Stromal cell of bone marrow (primary cell): Measurements from ENCODE around the gene WWC2.

ENCODE experiments used
- DNase-seq: peaks from one replicate; pipeline ENCODE4 v3.0.0-alpha.2; 2012; ENCODE audit warnings: low read depth

Gene WWC2

DNA sequence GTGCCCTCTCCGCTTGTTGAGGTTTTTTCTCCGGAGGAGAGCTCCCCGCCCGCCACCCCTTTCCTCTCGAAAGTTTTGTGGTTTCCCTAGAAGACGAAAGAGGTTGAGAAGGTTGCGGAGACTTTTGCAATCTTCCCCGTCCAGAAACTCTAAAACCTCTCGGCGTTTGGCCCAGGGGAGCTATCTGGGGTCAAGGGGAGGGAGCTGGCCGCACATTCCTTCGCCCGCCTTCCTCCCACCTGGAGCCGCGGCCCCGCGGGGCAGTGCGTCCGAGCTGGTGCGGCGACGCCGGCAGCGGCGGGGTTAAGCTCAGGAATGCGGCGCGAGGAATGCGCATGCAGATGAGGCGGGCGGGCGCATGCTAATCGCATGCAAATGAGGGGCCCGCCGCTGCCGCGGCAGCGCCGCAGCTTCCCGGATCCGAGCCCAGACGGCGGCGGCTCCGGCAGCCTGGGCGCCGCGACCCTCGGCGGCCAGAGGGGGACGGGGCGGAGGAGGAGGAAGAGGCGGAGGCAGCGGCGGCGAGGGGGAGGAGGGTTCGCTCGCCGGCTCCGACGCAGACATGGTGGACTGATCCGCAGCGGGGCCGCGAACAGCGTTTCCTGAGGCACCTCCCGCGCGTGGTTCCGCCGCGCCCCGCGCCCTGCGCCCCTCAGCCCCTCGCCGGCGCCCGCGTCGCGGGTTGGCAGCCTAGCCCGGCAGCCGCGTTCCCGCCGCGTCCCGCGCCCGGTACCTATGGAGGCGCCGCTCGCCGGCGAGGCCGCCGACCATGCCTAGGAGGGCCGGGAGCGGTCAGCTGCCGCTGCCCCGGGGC, at the start of gene WWC2:
Gene WWC2, plus strand, starts transcription at position 535 of the 814 bp plus-strand sequence. Its CDS starts 235 bp downstream, at position 770.
- DNase-seq: peak; percentile 78

DNA sequence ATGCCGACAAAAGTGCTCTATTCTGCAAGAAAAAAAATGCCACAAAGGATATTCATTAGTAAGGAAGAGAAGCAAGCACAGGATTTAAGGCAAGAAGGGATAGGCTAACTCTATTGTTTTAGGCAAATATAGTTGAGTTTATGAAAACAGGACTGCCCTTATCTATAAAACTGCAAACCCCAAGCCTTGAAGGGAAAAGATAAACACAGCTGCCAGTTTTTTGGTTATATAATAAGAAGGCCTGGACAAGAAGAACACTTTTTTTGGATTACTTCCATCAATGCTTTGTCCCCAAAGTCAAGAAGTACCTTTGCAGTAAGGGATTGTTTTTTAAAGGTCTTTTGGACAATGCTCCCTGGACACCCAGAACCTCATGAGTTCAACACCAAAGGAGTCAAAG, 45.4 kb upstream of the WWC2 start:
- DNase-seq: no peak

DNA sequence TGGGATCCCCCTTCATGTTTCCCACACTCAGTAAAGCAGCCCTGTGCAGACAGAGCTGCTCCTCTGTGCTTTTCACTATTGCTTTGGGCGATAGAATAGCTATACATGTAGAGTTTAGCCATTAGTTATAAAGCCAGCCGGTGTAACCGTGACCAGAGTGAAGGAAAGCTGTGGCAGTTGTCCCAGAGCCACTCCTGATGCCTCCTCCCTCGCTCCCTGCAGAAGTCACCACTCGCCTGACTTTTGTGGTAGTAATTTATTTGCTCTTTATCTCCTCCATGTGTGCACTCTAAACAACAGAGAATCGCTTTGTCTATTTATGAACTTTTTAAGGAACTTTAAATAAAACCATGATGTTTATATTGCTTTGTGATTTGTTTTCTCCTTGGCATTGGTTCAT, 41.8 kb upstream of the WWC2 start:
- DNase-seq: no peak

DNA sequence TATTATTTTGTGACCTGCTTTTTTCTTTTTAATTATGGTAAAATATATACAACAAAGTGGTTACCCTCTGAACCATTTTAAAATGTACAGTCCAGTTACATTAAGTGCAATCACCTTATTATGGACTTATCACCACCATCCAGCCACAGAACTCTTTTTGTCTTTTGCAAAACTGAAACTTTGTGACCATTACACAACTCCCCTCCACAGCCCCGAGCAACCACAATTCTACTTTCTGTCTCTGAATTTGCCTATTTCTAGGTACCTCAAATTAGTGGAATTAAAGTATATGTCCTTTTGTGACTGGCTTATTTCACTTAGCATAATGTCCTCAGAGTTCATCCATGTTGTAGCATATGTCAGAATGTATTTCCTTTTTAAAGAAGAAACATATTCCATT, 39.3 kb upstream of the WWC2 start:
- no peak for DNase-seq

DNA sequence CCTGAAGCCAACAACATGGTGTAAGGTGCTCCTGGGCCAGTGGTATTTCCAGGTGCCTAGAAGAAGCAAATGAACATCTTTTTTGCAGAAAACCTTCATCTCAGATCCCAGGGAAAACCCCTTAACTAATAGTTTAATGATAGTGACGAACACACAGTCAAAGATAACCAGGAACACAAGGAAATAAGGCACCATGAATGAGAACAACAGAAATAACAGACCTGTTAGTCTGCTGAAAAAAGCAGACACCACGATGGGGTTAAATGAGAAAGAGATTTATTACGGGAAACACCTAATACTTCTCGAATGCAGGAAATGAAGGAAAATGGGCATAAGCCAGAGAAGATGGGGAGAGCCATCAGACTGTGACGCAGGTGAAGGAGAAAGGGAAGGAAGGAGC, 30.6 kb upstream of the WWC2 start:
- DNase-seq: no peak

DNA sequence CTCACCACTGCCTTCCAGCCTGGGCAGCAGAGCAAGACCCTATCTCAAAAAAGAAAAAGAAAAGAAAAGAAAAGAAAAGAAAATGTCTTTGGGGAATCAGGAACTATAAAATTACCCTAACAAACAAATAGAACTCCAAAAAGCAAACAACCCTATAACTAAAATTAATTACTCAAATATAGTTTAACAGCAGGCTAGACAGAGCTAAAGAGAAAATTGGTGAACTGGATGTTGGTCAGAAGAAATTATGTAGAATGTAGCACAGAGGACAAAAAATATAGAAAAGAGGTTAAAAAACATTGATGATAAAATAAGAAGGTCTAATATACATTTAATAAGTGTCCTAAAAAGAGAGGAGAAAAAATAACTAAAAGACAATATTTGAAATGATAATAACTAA, 27.8 kb upstream of the WWC2 start:
- DNase-seq: no peak

DNA sequence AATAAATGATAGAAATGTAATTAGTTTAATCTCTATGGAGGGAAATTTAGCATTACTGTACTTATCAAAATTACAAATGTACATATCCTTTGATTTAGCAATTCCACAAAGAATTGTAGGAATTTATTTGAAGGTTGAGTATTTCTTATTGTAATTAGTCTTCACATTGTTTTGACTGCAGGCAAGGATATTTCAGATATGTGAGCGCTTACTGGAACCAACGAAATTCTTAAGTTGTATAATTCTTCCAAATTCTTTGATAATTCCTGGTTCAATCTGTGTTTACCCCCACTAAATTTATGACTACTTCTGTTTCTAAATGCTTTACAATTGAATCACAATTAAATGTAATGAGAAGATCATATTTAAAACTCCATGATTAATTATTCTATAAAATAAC, 26.9 kb upstream of the WWC2 start:
- DNase-seq: no peak

DNA sequence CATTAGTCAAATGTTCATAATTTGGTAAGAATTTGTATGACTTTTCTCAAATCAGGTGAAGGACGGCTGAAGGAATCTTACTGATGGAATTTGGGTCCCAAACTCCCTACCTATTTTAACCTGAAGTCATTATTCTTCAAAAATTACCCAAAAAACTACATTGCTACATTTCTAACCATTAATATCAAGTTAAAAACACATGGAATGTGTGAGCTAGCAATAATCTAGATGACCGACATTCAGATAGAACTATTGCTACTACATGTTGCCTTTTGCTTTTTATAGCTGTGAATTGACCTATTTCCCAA, 25.3 kb upstream of the WWC2 start:
- DNase-seq: no peak

DNA sequence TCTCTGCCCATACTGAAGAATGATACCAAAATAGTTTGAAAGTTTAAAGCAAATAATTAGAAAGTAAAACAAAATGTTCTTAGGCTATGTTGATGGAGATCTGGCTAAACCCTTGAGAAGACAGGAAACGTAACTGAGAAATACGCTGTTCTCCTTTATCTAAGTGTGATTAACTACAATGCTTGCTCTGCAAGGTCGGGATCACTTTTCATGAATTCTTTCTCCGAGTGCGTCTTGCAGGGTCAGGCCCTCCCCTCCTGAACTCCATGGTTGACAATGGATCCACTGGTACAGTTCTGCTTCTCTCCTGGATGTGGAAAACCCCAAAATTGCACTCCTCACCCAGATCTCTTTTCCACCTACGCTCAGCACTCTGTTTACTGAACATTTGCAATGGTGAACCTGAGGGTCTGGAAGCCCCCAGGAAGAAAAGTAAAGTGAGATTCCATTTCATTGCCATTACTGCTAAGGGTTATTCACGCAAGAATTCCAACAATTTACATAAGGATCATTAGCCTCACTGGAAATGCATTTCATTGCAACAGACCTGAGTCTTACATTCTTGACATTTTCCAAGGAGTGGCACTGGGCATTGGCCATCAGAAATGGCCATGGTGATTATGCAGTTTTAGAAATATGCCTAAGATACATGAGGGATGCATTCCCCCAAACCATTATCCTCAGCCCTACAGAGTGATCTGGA, 24.6 kb upstream of the WWC2 start:
- DNase-seq: no peak

DNA sequence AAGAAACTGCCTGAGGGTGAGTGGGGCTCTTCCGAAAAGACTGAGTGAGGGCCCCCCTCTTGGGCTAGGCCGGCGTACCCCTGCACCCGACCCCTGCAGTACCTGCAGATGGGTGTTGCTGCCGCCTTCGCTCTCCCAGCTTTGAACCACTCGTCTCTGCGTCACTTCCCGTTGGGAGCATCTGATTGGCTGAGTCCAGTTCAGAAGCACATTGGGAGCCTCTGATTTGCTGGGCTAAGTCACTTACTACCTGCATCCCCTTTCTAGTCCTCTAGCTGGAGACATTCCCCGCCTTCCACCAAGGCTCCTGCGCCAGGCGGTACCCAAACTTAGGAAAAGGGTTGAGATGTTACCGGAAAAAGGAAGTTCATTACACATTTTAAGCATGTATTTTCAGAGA, 20.4 kb upstream of the WWC2 start:
- DNase-seq: no peak

DNA sequence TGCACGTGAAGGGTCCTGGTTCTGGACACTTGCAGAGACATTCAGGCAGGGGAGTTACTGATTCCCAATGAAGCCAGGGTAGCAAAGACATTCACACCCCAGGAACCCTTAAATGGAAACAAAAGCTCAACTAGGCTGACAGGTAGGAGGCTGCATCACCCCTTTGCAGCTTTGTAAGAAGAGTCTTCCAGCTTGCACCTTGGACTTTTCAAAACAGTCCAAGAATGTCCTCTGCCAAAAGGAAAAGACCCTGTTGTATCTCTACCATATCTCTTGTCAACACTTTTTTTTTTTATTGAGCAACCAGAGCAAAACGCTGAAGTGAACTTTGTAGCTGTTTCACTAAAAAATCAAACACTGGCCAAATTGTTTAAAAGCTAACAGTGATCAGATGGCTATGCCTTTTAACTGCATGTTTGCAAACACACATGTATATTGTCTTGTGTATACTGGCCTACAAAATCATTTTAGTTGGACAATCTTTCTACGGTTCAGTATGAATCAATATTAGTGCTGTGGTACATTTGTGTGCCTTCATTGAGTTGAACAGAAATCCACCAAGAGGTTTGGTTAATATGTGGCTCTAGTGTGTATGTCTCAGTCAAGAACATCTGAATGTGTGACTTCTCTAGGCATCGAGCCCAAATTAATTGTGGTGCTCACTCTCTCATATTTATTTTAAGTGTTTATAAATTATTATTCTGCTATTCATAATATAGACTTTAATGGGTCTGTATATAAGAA, 18.5 kb upstream of the WWC2 start:
- no peak for DNase-seq

DNA sequence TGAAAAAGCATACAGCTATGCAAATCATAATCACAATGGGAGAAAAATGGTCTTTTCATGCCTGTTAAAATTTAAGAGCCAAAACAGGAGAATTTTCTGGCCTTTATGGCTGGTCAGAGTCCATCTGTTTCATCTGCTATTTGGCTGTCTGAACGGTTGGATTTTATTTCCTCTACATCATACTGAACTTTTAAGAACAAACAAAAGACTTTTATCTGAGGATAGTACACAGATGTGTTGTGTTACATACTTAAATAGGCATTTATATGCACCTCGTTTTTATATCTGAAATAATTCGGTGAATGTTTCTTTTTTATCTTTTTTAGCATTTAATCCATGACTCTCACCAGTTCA, 18.0 kb upstream of the WWC2 start:
- DNase-seq: no peak

DNA sequence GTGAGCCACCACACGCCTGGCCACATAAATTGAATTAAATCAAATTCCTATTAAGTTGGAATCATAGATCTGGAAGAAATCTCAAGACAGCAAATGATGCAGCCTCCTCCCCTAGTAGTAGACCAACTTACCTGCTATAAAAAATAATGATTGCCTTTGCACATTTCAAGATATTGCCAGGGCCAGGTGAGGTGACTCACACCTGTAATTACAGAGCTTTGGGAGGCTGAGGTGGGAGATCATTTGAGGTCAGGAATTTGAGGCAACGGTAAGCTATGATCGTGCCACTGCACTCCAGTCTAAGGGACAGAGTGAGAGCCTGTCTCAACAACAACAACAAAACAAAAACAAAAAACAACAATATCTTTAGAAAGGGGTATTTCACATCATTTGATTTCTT, 17.0 kb upstream of the WWC2 start:
- no peak for DNase-seq

DNA sequence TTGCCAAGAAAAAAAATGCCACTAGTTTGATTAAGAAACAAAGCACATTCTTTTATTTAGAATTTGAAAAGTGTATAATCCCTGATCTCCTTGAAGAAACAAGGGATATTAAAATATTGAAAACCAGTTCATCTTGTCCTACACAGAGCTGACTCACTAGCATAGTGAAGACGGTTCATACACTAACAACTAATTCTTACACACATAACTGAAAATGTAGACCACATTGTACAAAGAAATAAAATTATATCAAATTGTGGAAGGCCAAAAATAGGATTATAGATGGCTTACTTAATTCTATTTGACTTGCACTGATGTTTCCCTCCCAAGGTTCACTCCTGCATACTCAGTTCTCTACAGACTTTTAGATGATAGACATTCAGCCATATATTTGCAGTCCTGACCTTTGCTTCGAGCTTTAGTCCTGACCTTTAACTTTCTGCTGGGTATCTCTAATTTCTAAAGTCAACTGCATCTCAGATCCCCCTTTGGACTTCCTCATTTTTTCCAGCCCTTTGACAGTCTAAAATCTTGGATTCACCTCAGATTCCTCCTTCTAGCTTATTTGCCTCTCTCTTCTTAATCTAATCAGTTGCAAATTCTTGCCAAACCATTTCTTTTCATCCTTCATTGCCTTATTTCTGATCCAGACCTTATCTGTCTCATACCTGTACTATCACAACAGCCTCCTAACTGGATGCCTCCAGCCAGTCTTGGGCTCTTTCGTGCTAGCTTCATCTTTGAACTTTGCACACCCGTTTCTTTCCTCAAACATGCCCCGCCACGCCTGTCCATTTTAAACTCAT, 4.5 kb upstream of the WWC2 start:
- DNase-seq: no peak

DNA sequence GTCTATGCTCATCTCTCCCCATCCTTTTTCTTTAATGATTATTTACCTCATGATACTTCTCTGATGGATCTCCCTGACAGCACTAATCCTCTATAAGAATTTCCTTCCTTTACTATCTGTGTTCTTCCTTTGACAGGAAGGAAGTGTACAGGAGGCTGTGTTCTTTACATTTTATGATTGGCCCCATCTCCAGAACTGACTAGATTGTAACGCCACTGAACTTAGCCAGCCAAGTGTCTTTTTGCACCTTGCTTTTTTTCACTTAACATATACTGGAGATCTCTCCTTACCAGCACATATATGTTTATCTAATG, 3.9 kb upstream of the WWC2 start:
- no peak for DNase-seq

DNA sequence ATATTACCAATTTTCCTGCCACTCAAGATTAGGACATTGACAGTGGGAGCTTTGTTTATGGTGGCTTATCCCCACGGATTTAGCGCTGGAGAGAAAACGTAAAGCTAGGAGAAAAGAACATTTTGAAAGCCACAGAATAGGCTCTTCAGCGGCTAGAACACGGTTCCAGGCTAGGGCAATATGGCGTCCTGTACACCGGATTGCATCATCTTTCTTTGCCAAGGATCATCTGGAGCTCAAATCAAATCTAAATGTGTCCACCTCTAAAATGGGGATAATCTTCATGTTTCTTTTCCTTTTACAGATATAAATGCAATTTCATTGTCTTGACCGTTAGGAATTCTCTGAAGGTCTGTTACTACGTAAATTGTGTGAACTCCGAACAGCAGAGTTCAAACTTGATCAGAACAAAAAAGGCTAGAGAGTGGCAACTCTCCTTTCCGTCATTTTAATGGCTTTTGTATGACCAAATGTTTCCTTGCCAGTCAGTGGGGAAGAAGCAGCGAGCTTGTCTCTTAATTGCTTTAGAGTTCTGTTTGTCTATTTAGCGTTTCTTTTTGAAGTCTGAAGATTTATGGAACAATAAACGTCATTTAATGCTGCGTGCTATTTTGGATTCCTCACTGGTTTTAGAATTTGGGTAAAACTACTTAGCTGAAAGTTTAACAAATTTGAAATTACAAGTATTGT, 2.6 kb upstream of the WWC2 start:
- no peak for DNase-seq

DNA sequence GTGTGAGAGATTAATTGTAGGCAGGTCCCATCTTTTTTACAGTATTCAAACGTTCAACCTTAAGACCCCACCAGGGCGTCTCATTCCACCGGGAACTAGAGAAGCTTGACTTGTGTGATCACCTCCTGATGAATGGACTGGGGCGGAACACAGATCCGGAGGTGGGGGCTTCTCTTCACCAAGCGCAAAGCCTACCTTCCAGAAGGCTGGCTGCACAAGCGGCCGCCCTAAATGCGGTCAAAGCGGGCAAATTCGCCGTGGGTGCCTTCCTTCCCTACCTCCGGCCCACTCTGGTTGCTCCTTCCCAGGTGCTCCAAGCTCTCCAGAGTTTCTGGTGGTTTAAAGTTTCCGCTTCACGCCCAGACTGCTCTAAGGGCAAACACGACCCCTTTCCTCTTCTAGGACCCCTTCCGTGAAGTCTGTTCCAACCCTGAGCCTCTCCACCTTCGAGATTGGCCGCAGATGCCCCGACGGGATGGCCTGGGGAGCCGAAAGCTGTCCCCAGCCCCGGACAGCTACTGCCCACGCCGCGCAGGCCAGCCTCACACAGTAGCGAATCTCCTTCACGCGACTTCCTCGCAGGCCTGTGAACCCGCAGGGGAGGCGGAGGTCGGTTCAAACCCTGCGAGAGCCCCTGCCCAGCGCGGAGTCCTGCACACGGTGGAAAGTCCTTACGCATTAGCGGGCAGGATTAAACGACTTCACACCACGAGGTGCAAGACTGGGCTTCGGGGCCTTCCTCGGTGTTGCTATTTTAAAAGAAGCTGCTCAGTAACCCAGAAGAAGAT, 1.6 kb upstream of the WWC2 start:
- no peak for DNase-seq

DNA sequence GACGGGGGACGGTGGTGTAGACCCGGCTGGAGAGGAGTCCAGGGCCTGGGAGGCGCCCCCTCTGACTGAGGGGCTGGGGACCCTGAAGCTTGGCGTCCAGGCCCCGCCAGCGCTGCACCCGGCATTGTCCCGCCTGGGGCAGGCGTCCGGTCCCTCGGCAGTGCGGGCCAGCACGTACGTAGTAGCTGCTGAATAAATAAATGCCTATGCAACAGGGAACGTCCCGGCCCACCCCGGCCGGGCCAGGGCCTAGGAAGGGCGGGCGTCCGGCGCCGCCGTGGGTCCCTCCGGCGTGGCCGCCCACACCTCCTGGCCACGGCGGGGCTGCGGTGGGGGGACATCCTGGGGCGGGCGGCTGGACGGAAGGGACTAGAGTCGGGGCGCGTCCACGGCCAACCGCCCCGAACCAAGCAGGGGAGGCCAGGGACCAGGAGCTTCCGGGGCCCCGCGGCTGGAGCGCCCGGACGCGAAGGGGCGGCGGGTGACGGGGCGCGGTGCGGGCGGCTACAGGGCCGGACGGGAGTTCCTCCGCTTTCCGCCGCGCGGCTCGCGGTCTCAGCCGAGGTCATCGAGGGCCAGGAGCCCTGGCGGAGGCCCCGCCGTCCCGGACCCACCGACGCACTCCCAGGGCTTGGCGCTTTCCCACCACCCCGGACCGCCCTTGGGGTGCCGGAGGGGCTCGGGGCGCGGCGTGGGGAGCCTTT, 886 bp upstream of the WWC2 start:
- DNase-seq: no peak

DNA sequence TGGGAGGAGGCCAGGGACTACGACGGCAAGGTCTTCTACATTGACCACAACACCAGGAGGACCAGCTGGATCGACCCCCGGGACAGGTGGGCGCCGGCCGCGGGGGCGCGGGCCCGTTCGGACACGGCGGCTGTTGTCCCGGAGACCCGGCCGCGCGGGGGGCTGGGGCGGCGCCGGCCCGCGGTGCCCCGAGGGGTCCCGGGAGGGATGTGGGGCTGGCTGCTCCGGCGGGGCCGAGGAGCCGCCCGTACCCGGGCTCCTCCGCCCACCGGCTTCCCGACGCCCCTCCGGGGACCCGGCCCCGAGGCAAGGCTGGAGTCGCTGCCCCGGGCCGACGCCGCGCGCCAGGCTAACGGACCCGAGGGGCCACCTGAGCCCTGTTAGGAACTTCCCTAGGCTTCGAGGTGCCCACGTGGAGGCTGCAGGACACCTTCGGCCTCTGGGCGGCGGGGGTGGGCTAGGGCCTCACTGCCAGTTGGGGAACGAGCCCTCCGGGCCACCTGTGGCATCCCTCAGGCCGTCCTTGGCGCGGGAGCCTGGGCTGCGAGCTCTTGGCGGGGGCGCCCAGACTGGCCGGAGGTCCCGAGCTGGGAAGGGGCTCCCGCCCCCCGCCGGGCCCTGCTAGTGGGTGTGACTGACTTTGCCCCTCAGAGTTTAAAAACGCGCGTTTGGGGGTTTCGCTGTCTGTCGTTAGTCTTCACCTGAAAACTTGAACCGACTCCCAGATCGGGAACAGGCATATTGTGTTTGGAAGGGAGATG, 660 bp downstream of the WWC2 start:
- no peak for DNase-seq

DNA sequence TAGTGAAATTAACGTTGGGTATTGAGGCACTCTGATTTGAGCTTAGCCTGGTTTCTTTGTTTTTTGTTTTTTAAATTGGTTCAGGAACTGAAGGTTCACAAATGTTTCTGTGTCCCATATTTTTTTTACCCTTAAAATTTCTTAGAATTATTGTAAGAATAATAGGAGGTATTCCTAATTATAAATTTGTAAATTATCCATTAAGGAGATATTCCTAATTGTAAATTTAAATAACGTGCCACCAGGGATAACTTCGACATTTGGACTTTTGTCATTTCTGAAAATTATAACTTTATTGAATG, 1.2 kb downstream of the WWC2 start:
- no peak for DNase-seq
